ENCODE measurements around the gene CDX1.

DNA sequence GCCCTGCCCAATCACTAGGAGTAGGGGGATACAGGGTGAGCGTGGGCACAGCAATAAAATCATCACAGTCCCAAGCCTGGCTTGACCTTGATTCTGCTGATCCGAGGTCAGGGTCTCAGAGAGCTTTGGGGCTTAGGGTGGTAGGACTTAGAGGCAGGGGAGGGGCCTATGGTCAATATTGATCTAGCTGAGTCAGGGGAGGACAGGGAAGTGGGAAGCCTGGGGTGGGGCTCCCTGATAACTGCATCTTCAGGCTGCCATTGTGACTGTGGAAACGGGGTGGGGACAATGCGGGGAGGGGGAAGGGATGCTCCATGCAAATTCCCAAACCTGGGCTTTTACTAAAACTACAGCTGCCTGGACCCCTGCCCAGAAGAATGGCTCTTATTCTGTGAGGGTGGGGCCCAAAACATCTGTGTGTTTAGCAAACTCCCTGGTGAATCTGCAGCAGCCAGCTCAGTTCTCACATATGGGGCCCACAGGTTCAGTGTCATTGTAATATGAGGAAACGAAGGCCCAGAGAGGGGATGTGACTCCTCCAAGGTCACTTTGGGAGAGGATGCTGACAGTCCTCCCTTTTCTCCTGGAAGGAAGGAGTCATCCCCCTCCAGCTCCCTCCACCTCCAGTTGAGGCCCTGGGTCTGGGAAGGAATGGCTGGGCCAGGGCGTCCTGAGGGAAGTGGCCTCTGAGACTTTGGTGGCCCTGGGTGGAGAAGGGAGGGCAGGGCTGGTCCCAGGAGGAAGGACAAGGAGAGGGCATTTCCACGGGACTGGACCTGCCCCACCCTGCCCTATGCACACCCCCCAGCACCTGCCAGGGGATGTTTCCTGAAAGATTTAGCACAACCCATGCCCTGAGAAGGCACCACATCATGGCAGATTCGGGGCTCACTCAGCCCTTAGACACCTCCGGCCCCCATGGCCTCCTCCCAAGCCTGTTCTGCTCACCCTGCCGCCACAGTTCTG, 49.7 kb downstream of the CDX1 start:
- TF ChIP-seq, protein P1, sequence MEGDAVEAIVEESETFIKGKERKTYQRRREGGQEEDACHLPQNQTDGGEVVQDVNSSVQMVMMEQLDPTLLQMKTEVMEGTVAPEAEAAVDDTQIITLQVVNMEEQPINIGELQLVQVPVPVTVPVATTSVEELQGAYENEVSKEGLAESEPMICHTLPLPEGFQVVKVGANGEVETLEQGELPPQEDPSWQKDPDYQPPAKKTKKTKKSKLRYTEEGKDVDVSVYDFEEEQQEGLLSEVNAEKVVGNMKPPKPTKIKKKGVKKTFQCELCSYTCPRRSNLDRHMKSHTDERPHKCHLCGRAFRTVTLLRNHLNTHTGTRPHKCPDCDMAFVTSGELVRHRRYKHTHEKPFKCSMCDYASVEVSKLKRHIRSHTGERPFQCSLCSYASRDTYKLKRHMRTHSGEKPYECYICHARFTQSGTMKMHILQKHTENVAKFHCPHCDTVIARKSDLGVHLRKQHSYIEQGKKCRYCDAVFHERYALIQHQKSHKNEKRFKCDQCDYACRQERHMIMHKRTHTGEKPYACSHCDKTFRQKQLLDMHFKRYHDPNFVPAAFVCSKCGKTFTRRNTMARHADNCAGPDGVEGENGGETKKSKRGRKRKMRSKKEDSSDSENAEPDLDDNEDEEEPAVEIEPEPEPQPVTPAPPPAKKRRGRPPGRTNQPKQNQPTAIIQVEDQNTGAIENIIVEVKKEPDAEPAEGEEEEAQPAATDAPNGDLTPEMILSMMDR (IDR thresholded peaks at IDR 0.05; ENCODE audit: insufficient read depth, low read length): no peak
- TF ChIP-seq GABPA (IDR thresholded peaks at IDR 0.05; ENCODE audit: low read depth) (no peak), POLR2AphosphoS5 (IDR thresholded peaks at IDR 0.05; ENCODE audit: low read depth) (no peak), SPI1 (IDR thresholded peaks at IDR 0.05; ENCODE audit: borderline replicate concordance, low read depth) (no peak)

All from HL-60 (cell line).